GM19025 (cell line): ENCODE measurements around the gene PROZ.
A peak's percentile ranks its signal among the peaks of the same experiment; 100 is the strongest.

Source experiments
- ATAC-seq: cut with Tn5 transposase; IDR thresholded peaks from one replicate; pipeline ENCODE4 v1.9.1; 2021; ENCODE audit warnings: mild to moderate bottlenecking, low read depth, moderate library complexity; ENCODE audit not compliant: unreplicated experiment

PROZ gene

DNA sequence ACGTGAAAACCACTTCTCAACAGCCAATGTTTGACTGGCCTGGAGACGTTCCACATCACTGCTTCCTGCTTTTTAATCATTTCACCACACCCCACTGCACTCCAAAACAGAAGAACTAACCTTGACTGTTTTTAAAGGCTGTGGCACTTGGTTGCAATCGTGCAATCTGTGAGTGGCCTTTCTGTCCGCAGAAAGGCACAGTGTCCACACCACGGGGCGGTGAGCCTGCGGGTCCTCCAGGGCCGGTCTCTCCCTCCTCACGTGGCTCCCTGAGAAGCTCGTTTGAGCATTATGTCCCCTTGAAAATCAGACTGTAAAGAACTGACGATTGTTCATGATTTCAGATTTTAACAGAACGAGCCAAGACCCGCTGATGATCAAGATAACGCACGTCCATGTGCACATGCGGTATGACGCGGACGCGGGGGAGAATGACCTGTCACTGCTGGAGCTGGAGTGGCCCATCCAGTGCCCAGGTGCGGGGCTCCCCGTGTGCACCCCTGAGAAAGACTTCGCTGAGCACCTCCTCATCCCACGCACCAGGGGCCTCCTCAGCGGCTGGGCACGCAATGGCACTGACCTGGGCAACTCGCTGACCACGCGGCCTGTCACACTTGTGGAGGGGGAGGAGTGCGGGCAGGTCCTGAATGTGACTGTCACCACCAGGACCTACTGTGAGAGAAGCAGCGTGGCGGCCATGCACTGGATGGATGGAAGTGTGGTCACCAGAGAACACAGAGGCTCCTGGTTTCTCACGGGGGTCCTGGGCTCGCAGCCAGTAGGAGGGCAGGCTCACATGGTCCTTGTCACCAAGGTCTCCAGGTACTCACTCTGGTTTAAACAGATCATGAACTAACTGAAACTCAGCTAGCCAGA is 13.0 kb downstream of the PROZ start:
- ATAC-seq = no peak

DNA sequence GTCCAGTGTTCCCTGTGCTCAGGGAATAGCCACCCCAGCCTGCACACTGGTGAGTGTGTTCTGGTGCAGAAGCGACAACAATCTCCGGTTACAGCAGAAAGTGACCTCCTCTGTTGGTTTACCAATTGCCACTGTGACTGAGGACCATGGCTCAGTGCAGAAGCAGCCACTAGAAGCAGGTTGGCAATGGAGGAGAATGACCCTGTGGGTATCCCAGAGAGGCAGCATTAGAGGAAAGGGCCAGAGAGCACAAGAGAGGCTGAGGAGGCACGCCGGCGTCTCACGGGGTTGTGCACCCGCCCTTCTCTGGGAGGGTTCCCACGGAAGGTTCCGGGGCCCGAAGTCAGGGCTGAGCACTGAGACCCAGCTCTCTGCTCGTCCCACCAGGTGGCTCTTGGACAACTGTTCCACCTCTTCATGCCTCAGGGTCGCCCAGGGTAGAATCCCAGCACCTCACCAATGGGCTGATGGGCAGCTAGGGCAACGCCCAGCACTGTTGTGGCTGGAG is 14.0 kb downstream of the PROZ start:
- no peak for ATAC-seq

- no peak for ATAC-seq
These were observed 17.8 kb downstream of the PROZ start for GRCh38 chr13:113176280-113176679.

DNA sequence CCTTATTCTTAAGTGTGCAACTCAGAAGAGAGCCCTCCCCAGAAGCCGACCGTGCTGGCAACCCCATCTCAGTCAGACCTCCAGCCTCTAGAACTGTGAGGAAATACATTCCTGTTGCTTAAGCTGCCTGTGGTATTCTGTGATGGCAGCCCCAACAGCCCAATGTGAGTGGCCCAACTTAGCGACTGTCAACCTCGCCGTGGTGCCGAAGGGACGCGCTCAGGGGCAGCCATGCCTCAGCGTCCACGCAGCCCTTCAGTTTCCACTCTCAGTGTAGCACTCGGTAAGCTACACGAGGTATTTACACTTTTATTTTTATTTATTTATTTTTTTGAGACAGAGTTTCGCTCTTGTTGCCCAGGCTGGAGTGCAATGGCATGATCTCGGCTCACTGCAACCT is 18.4 kb downstream of the PROZ start:
- ATAC-seq = no peak

DNA sequence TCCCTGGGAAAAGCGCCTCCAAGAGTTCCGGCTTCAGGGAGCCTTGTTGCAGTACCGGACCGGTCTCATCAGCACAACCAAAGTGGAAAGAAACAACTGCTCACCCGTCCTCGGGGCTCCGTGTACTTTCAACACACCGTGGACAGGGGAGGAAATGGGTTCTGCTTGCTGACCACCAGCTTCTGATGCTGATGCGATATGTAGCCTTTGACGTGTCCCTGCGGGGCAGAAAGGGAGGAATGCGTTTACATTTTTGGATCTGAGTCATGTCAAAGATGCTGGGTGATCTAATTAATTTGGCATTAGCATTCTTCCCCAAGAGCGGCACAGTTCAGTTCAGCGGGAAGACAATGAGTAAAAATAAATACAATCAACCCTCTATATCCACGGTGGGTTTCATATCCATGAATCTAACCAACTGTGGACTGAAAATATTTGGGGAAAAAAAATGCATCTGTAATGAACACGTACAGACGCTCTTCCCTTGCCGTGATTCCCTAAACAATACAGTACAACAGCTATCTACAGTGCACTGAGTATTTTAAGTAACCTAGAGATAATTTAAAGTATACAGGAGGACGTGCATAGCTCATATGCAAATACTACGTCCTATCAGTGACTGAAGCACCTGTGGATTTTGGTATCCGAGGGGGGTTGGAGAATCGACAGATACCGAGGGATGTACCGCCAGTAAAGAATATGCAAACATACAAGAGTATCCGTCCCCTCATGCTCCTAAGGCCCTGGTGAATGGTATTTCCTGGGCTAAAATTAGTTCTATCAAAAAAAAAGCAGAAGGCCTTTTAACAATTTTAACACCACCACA is 19.8 kb downstream of the PROZ start:
- no peak for ATAC-seq

DNA sequence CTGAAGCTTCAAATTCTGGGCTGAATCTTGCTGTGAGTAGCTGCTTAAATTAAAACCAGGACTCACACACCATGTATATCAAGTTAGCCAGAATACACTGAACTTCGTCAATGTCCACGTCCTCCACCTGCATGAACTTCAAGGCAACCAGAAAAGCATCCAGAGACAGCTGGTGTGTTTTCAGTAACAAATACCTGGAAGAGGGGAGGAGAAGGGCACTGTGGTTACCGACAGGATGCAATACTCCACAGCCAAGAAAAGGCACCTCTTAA is 20.4 kb downstream of the PROZ start:
- ATAC-seq = no peak

DNA sequence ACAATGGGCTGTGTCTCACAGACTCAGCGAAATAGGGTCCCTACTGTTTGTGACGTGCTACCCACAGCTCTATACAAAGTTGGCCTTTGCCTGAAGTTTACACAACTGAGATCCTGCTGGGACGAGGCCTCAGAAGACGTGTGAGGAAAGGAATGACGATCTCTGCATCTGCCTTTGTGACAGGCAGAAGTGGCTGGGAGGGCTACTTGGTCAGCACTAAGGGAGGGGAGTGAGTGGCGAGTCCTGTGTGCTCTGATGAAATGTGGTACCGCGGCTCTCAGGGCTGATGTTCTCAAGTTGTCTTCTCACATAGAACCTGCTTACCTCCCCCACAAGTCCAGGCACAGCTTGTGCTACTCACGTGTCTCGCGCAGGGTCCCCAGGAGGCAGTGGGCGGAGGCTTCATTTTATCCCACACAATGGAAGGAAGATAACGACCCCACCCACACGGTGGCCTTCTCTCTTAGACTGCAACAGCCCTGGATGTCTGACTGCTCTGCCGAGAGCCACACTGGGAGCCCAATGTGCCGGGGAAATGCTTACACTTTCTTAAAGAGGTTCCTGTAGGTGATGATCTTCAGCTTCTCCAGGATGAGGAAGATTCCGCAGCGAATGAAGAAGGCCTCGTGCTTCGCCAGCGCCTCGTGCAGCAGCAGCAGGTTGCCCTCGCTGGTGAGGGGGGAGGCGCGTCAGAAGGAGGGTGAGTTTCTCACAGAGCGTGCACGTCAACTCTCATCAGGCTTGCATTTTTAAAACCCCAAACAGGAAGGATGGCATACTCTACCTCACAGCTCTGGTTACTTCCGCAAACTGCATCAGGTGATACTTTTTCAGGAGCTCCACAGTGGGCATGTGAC is 21.2 kb downstream of the PROZ start:
- no peak for ATAC-seq

- no peak for ATAC-seq
These were observed 23.6 kb downstream of the PROZ start for GRCh38 chr13:113182046-113182445.

DNA sequence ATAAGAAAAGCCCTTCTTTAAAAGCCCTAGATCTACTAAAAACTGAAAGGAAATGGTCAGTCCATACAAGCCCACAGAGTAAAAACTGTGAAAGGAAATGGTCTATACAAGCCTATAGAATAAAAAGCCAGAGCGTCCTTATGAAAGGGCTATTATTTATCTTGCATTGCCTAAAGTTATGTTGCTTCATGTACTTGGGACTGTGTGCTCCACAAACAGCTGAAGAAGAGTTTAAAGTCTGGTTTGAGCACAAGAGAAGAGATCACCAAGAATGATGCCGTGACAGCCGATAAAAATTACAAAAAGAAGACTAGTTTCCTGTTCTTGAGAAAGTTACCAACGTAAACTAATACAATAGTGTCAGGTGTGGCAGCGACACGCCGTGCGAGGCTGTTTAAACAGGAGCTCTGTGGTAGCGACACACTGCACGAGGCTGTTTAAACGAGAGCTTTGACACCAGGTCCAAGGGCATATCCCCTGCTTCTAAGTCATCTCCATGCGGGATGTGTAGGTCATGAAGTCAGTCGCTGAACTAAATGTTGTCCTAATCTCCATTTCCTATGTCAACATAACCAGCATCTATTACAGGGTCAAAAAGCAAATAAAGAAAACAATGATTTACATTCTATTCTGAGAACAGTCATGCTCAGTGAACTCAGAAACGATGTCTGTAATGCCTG is 25.1 kb downstream of the PROZ start:
- no peak for ATAC-seq

- no peak for ATAC-seq
These were observed 26.4 kb downstream of the PROZ start for GRCh38 chr13:113184568-113185440.

DNA sequence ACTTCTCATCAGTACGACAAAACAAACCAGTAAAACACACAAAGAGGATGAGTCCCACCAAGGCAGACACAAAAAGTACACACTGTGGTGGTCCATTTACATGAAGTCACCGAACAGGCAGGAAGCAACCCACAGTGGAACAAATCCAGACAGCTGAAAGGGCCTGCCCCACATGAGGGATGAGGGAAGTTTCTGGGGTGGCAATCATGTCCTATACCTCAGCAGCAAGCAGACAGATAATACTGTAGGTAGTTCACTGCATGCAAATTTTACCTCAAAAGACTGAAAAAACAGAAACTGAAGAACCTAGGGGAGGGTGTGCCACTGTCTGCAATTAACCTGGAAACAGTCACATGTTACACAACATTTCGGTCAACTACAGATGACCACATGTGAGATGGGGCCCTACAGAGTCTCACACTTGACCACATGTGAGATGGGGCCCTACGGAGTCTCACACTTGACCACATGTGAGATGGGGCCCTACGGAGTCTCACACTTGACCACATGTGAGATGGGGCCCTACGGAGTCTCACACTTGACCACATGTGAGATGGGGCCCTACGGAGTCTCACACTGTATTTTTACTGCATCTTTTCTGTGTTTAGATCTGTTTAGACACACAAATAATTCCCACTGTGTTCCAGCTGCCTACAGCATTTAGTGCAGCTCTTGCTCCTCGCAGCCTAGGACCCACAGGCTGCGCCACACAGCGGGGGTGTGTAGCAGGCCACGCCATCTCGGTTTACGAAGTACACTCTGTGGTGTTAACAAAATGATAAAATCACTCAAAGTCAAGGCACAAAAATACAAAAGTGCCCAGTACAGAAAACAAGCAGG is 27.8 kb downstream of the PROZ start:
- peak; percentile 96 for ATAC-seq

DNA sequence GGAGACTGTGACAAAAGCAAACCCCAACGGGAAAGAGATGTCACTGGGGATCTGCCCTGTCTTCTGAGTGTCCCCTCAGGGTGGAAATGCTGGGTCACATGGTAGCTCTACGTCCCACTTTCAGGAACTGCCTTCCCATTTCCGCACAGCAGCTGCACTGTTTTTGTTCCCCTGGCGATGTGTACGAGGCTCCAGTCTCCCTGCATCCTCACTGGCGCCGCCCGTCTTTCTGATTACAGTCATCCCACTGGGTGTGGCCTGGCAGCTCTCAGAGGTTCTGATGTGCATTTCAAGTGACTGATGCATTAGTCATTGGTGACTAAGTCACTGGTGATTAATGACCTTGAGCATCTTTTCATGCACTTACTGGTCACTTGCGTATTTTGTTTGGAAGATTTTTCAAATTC is 28.8 kb downstream of the PROZ start:
- ATAC-seq = no peak

- no peak for ATAC-seq
These were observed 29.6 kb downstream of the PROZ start for GRCh38 chr13:113187883-113188665.

- no peak for ATAC-seq
These were observed 31.7 kb downstream of the PROZ start for GRCh38 chr13:113190181-113190580.

DNA sequence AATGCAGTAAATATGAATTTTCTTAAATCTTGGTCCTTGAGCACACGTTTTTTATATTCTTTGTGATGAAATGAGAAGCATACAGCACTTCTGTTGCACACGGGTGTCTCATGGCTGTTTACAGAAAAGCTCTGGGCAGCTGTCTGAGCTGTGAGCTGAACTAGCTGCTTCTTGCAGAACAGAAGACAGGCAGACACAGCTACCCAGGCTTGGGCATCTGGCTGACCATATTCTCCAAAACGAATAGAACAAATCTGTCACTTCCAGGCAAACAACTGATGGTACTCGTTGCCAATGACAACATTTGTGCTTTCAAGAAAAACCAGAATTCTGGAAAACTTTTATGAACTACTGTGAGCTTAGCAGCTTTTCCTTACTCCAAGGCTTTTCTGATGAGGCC is 33.8 kb downstream of the PROZ start:
- ATAC-seq = no peak

GRCh38 chr13:113192902-113193301 is 34.5 kb downstream of the PROZ start:
- no peak for ATAC-seq

GRCh38 chr13:113195360-113195759 is 36.9 kb downstream of the PROZ start:
- ATAC-seq = no peak
